Activated CD4-positive, CD25-positive, alpha-beta regulatory T cell (primary cell): ENCODE data around the gene SERPINE1.
"Not testable (repeated sequence)": the region's sequence is repeated elsewhere in the genome, so short reads cannot be mapped to it uniquely, and the experiment has no call there.

ENCODE experiments used
- DNase-seq, 4 experiments: peaks; one replicate each; lab custom pipeline; 2025; lab: John Stamatoyannopoulos, UW

Gene SERPINE1

DNA sequence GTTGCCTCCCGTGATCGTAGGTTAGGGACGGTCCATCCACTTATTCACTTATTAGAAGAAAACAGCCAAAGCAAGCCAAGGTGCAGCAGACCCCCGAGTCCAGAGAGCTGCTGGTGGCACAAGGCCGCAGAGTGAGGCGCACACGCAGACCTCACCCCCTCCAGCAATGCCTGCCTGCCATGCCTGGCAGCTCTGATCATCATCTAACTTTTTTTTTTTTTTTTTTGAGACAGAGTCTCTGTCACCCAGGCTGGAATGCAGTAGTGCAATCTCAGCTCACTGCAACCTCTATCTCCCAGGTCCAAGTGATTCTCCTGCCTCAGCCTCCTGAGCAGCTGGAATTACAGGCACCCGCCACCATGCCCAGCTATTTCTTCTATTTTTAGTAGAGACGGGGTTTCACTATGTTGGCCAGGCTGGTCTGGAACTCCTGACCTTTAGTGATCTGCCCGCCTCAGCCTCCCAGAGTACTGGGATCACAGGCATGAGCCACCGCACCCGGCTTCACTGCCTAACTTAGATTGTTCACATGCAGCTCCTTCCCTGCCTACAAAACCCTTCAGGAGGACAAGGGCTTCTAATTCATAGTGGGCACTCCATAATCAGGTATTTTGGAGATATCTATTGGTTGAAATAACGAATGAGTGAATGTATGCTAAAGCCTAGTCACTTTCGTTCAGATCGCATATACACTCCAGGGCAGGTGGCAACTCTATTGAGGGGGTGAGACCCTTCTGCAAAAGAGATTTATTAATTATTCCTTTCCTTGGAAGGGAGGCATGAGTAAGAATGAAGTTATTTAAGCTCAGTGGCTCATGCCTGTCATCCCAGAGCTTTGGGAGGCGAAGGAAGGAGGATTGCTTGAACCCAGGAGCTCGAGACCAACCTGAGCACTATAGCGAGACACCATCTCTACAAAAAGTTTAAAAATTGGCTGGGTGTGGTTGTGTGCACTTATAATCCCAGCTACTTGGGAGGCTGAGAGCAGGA, 25.8 kb upstream of the SERPINE1 start:
- no peak for DNase-seq

DNA sequence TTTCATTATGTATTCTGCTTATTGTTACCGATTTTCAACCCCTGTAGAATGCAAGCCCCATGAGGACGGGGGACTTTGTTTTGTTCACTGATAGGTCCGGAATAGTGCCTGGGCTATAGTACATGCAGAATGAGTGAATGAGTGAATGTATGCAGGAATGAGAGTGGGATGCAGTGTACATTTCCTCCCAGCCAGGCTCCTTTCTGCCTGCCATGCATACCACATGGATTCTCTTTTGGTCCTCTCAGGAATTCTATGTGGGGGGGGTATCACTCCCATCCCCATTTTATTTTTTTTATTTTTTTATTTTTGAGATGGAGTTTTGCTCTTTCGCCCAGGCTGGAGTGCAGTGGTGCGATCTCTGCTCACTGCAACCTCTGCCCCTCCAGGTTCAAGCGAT, 24.9 kb upstream of the SERPINE1 start:
- no peak for DNase-seq

DNA sequence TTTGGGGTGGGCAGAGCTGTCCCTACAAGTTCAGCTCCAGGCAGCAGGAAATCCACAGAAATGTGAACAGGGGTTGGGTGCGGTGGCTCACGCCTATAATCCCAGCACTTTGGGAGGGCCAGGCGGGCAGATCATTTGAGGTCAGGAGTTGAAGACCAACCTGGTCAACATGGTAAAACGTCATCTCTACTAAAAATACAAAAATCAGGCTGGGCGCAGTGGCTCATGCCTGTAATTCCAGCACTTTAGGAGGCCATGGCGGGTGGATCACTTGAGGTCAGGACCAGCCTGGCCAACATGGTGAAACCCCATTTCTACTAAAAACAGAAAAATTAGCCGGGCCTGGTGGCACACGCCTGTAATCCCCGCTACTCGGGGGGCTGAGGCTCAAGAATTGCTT, 23.2 kb upstream of the SERPINE1 start:
- not testable (repeated sequence) for DNase-seq

DNA sequence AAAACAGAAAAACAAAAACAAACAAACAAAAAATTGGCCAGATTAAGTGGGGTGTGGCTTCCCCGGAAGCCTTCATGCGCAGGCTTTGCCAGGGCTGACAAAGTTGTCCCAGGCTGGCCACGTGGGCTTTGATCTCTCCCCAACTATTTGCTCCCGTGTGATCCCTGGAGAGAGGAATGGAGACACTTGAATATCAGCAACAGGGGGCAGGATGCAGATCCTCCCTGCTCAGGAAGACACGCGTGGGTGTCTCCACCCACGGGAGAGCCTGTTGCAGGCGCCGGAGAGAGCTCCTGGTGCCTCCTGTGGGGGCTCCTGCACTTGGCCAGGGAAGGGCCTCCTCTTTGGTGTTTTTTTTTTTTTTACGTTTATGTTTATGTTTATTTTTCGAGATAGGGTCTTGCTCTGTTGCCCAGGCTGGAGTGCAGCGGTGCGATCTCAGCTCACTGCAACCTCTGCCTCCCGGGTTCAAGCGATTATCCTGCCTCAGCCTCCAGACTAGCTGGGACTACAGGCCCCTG, 22.7 kb upstream of the SERPINE1 start:
- no peak for DNase-seq

DNA sequence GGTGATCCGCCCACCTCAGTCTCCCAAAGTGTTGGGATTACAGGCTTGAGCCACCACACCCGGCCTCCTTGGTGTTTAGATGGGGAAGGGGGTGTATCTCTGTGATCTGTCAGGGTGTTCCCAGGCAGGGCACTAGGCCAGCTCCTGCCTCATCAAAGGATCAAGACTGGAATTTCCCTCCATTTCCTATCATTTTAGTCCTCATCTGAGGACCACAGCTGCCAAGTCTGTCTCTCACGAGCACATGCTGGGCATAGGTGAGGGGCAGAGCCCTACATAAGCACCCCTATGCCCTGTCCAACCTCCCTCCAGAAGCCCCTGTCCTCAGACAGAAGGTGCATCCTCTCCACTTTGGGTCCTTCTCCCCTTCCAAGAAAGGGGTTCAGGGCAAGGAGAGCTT, 22.1 kb upstream of the SERPINE1 start:
- DNase-seq: no peak

DNA sequence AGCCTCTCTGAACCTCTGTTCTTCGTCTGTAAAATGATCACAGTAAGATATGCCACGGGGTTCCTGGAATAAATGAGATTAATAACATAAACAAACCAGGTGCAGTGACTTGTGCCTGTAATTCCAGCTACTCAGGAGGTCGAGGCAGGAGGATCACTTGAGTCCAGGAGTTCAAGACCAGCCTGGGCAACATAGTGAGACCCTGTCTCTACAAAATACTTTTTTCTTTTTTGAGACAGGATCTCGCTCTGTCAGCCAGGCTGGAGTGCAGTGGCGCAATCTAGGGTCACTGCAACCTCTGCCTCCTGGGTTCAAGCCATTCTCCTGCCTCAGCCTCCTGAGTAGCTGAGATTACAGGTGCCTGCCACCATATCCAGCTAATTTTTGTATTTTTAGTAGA, 21.7 kb upstream of the SERPINE1 start:
- not testable (repeated sequence) for DNase-seq

DNA sequence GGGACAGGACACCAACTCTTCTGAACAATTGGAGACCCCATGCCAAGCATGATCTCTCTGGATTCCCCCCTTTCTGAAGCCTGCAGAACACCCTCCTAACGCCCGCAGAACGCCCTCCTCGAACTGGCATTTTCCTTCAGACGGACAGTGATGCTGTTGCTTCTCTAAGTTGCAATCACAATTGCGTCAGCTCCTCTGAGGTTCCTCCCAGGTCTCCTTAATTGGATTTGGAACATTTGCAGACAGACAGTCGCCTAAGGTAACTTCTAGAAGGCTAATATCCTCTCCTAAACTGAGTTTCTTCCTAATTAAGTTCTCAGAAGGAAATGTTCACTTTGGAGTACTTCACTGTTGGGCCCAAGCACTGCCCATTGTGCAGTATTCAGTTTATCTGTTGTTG, 20.5 kb upstream of the SERPINE1 start:
- no peak for DNase-seq

DNA sequence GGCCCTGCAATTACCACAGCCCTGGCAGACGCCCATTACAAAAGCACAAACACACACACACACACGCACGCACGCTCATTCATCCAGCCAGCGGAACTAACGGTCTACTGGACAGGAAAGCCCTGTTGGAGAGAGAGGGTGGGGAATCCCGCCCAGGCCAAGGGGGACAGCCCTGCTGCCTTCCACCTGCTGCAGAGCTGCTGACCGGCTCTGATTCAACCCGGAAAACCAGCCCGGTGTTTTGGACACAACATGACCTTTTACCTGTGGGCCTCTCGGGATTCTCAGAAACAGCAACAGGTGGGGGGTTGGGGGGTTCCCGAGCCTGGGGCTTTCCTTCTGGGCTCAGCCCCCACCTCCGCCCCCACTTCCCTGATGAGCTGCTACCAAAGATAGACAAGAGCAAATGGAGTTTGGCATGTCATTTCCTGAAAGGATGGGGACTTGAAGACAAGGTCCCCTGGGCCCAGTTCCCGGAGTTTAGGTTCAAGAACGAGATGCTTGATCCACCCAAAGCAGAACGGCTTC, 18.5 kb upstream of the SERPINE1 start:
- DNase-seq: no peak

DNA sequence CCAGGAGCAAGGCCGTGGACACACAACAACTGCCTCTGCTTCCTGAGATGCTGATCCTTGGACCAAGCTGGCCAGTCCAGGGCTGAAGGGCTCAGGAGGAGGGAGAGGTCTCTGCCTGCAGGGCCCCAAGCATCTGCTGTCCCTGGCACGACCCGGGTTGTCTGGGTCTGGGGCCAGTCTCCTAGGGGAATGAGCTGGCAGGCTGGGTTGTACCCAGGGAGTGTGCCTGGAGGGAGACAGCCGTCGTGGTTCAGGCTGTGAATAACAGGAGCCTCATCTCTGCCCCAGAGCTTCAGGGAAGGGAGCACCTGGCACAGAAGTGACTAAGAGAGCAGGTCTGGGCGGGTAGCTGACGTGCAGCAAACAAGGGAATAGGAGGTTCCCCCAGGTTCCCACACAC, 17.9 kb upstream of the SERPINE1 start:
- no peak for DNase-seq

DNA sequence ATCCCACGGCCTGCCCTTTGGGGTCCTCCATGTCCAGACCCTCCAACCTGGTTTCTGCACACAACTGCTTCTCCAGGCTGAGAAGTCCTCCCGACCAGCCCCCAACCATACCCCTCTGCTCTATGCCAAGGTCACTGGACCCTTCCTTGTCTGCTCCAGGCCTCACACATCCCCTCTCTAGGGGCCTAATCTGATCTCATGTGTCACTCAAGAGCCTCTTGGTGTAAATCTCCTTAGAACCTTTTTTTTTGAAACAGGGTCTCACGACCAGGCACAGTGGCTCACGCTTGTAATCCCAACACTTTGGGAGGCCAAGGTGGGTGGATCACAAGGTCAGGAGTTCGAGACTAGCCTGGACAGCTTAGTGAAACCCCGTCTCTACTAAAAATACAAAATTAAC, 17.5 kb upstream of the SERPINE1 start:
- no peak for DNase-seq

DNA sequence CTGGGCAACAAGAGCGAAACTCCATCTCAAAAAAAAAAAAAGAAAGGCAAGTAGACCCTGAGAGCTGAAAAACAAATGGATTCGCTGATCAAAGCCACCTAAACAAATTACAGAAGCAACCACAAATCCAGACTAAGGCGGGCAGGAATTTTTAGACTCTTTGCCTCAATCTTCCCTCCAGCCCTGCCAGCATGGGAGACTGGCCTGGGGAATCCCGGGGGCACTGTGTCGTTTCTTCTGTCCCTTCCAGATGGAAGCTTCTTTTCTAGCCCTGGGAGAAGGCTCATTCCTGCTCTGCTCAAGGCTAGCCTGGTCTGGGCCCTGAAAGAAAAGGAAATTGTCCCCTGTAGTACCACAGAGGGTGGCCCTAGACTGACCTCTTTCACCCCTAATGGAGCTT, 15.6 kb upstream of the SERPINE1 start:
- DNase-seq: no peak

DNA sequence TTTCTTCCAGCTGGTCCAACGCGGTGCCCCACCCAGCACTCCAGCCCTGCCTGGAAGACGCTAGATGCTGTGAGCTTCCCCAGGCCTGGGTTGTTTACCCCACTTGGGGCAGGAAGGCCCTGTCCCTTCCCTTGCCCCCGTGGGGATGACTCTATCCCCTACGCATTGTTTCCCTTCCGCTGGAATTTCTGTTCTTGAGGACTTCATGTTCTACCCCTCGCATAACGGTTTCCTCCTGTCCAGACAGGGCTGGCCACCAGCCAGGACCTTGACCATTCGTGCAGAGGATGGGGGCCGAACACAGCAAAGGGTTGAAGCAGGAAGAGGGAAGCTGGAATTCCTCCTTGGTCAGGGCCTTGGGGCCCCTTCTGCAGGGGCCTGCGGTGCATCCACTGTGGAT, 14.7 kb upstream of the SERPINE1 start:
- DNase-seq: no peak

DNA sequence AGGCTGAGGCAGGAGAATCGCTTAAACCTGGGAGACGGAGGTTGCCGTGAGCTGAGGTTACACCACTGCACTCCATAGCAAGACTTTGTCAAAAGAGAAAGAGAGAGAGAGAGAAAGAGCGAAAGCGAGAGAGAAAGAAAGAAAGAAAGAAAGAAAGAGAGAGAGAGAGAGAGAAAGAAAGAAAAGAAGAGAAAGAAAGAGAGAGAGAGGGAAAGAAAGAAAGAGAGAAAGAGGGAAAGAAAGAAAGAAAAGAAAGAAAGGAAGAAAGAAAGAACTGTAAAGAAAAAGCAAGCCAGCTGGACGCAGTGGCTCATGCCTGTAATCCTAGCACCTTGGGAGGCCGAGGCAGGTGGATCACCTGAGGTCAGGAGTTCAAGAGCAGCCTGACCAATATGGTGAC, 13.8 kb upstream of the SERPINE1 start:
- DNase-seq: not testable (repeated sequence)

DNA sequence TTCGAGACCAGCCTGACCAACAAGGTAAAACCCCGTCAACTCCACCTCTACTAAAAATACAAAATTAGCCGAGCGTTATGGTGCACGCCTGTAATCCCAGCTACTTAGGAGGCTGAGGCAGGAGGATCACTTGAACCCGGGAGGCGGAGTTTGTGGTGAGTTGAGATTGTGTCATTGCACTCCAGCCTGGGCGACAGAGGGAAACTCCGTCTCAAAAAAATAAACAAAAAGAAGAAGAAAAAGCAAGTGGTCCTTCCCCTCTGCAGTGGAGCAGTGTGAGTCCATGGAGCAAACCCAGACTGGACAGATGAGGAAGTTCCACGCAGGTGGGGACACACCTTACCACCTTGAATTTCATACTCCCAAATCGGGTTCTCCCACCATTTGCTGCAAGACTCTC, 13.1 kb upstream of the SERPINE1 start:
- DNase-seq: no peak

DNA sequence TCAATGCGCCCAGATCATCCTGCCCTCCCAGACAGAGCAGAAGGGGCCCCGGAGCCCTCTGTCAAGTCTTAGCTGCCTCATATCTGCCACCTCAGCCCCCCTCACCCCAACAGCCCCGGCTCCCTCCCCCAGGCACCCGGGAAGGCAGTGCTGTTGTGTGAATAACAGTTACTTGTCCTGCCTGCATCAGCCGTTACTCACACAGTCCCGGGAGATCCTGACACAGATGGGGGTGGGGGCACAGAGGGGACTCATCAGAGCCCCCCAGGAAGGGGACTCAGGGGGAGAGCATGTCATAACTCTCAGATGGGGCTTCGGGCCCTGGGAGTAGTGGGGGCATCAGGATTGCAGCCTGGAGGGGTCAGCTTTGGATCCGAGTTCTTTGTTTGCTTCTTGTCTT, 12.4 kb upstream of the SERPINE1 start:
- no peak for DNase-seq

DNA sequence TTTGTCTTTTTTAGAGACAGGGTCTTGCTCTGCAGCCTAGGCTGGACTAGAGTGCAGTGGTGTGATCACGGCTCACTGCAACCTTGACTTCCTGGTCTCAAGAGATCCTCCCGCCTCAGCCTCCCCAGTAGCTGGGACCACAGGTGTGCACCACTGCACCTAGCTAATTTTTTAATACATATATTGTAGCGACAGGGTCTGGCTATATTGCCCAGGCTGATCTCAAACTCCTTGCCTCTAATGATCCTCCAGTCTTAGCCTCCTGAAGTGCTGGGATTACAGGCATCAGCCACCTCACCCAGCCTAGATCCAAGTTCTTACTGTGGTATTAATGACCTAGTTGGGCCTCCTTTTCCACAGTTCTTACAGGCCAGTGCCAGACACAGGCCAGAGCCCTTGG, 11.7 kb upstream of the SERPINE1 start:
- DNase-seq: no peak

DNA sequence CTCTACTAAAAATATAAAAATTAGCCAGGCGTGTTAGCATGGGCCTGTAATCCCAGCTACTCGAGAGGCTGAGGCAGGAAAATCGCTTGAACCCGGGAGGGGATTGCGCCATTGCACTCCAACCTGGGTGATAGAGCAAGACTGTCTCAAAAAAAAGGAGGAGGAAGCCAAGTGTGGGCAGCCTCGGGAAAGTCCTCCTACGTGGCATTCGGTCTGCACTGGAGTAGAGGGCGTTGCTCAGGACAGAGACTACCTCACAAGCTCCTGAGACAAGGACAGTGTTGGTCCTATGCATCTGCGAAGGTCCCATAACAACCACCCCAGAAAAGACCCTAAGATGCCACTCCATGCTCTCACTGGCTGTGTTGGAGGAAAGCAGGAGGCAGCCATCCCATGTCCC, 10.0 kb upstream of the SERPINE1 start:
- DNase-seq: no peak

DNA sequence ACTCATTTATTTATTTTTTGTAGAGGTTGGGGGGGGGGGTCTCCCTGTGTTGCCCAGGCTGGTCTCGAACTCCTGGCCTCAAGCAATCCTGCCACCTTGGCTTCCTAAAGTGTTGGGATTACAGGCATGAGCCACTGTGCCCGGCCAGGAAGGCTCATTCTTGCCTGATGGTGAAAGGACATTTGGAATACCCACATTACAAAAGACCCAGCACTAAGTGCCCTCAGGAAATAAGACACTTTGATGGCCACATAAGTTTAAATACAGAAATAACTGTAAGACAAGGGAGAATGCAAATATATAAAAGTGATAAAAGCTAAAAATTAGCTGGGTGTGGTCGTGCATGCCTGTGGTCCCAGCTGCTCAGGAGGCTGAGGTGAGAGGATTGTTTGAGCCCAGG, 8.0 kb upstream of the SERPINE1 start:
- no peak for DNase-seq

DNA sequence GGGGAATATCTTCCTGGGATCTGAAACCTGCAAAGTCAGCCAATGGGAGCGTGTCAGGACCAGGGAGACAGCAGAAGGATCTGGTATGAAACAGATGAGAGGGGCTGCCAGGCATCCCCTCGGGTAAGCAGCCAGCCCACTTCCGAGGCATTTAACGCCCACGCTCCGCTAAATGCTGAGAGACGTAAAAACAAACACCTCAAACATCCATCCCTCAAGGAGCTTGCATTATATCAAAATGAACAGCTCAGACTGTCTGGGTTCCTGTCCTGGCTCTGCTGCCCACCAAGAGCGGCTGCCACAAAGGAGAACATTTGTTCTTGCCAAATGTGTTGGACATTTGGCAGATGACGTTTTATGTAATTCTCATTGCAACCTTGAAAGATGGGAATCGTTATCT, 7.0 kb upstream of the SERPINE1 start:
- no peak for DNase-seq

DNA sequence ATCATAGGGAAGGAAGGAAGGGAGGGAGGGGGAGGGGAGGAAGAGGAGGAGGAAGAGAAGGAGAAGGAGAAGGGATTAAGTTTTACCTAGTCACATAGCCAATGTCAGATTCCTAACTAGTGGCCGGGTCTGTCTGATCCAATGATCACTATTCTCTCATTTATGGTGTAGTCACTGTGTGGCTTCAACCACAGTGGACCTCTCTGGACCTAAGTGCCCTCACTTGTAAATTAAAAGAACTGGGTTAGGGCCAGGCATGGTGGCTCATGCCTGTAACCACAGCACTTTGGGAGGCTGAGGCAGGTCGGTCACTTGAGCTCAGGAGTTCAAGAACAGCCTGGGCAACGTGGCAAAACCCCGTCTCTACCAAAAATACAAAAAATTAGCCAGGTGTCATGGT, 6.6 kb upstream of the SERPINE1 start:
- DNase-seq: no peak

DNA sequence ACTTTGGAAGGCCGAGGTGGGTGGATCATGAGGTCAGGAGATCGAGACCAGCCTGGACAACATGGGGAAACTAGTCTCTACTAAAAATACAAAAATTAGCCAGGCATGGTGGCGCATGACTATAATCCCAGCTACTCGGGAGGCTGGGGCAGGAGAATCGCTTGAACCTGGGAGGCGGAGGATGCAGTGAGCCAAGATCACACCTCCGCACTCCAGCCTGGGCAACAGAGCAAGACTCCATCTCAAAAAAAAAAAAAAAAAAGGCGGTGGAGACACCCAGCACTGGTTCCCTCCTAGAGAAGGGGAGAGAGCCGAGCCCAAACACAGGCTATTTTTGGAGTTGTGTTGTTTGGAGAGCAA, 5.3 kb upstream of the SERPINE1 start:
- not testable (repeated sequence) for DNase-seq

DNA sequence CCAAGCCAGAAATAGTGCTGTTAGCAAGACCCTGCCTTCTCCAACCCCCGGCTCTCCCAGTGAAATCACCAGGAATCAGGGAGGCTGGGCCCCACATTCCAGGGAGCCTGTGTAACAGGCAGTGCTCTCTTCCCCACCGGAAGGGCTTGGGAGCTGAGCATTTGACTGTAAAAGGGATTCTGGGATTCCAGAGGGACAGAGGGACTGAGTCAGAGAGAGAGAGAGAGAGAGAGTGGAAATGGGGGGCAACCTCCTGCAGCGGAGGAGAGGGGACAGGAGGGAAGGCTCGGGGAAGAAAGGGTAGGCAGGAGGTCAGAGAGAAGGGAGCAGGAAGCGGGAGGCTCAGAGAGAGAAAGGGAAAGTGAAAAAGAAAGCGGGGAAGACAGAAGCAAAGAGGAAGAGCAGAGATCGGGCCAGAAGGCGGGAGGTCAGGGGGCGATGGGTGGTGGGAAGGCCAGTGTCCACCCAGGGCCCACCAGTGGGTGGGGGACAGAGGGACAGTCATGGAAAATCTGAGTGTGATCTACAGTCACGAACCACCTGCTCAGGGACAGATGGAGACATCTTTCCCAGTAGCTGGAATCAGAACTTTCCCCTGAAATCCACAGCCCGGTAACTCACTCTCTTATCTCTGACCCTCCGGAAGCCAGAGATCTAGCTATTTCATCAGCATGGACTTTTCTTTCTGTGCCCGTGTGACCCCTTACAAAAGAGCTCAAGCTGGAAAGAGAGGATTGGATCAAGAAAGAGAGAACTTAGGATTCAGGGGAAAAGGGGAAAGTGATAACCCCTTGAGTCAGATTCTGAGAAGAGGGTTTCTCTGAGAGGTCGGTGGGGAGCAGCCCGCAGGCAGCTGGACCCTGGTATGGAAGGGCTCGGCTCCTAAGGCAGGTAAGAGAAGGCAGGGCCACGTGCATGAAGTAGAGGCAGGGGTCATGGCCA, 4.6 kb upstream of the SERPINE1 start:
- DNase-seq: no peak
